Stimulated activated memory B cell treated with anti-CD40 and anti-IgM and Interleukin-4, amounts not matched to agents 10 μg/mL and 1 μg/mL and 100 μg/mL, for 72 hours (primary cell): ENCODE measurements around the gene NLGN3.

Source experiments
- ATAC-seq: fragments of 150-1000 bp; cut with Tn5 transposase; 2 replicates; pipeline ENCODE4 v1.10.0; 2021
- H3K27ac Mint-ChIP-seq: one replicate; pipeline ENCODE4 v1.8.0; 2022; ENCODE audit warnings: mild to moderate bottlenecking, mixed read lengths
- H3K27me3 Mint-ChIP-seq: one replicate; pipeline ENCODE4 v1.8.0; 2022; ENCODE audit warnings: mixed read lengths
- H3K36me3 Mint-ChIP-seq: one replicate; pipeline ENCODE4 v1.8.0; 2022; ENCODE audit warnings: mixed read lengths
- H3K4me1 Mint-ChIP-seq: one replicate; pipeline ENCODE4 v1.8.0; 2022; ENCODE audit warnings: mixed read lengths
- H3K4me3 Mint-ChIP-seq: one replicate; pipeline ENCODE4 v1.8.0; 2022; ENCODE audit warnings: mild to moderate bottlenecking, moderate library complexity, mixed read lengths
- H3K9me3 Mint-ChIP-seq: one replicate; pipeline ENCODE4 v1.8.0; 2022; ENCODE audit warnings: mixed read lengths

The NLGN3 gene

DNA sequence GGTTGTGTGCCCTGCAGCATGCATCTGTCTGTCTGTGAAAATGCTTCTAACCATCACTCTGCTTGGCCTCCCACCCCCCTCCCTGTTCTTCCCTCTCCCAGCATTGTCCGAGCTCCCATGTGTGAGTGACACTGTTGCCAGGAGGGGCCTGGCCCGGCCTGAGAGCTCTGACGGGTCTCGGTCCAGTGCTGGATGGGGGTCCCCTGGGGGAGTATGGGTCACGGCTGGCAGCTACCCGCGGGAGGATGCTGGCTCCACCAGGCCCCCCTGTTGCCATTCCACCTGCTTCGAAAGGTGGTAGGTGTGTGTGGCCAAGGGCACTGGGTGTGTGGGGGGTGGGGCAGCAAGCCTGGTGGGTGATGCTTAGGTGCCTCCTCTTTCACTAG is 3.6 kb downstream of the NLGN3 start:
- Mint-ChIP-seq H3K9me3 (no peaks in the 10 kb centered on the region), H3K4me1 (peaks cover 20% of the 10 kb centered on the region), H3K4me3 (no peak overlapping the region), H3K27ac (no peak overlapping the region), H3K27me3 (no peaks in the 10 kb centered on the region), H3K36me3 (peaks cover 8% of the 10 kb centered on the region)
- no peak for ATAC-seq

DNA sequence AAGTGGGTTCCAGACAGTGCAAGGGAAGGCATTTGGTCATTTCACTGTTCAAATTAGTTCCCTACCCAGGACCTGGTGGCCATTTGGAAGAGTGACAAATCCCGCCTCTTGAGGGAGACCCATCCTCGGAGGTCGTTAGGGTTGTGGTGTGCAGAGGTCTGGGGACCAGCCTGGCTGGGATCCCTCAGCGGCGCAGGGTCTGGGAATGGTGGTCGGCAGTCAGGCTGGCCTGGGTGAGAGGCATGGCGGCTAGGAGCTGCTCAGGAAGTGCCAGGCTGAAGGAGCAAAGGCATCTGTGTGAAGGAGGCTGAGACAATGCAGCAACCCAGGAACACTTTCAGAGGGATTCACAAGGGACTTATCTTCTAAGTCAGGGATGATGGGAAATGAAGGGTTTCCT is 6.7 kb downstream of the NLGN3 start:
- H3K27ac Mint-ChIP-seq = no peak overlapping the region
- no peak for ATAC-seq
- no peaks in the 10 kb centered on the region for H3K9me3 Mint-ChIP-seq

DNA sequence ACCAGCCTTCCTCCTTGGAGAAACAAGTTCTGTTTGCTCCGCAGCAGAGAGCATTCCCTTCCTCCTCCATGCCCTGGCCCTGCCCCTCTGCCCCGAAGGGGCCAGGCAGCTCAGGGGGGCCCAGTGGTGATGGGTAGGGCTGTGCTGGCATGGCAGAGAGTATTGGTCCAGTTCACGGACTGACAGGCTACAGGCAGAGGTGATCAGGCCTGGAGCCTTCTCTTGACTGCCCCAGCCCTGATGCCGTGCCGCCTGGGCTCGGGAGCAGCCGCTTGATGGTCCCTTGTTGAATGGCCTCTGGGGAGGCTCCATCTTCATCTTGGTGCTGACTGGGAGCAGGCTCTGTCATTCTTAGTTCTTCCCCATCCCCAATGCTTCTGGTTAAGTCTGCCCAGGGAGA is 9.6 kb downstream of the NLGN3 start:
- Mint-ChIP-seq H3K36me3 (peaks cover 19% of the 10 kb centered on the region), H3K4me1 (peaks cover 19% of the 10 kb centered on the region), H3K27me3 (no peaks in the 10 kb centered on the region), H3K4me3 (no peak overlapping the region), H3K9me3 (no peaks in the 10 kb centered on the region), H3K27ac (peak overlapping the region; percentile 46)
- no peak for ATAC-seq

More for the DNA sequence above, 6.7 kb downstream of the NLGN3 start:
- H3K36me3 Mint-ChIP-seq = peaks cover 13% of the 10 kb centered on the region
- no peaks in the 10 kb centered on the region for H3K27me3 Mint-ChIP-seq
- H3K4me3 Mint-ChIP-seq = no peak overlapping the region
- H3K4me1 Mint-ChIP-seq = peaks cover 20% of the 10 kb centered on the region

DNA sequence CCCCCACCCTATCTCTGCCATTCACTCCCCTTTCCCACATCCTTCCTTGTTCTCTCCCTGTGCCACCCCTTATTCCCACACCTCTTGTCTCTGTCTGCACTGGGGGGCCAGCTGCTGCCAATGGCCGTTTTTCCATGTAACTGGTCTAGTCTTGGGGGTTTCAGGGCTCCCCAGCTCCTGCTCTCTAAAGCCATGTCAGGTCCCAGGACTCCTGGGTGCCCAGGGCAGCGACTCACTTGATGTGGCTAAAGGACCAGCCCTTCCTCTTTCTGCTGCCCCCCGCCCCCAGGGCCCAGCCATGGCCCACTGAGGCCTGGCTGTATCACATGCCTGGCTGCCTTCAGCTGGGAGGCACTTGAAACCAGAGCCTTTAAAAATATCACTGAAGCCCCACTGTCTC is 10.0 kb downstream of the NLGN3 start:
- ATAC-seq = no peak
- Mint-ChIP-seq H3K27ac (peak overlapping the region; percentile 46), H3K4me3 (no peak overlapping the region), H3K36me3 (peaks cover 19% of the 10 kb centered on the region), H3K4me1 (peaks cover 19% of the 10 kb centered on the region), H3K9me3 (no peaks in the 10 kb centered on the region), H3K27me3 (no peaks in the 10 kb centered on the region)

GRCh38 chrX:71158603-71159002 is 14.0 kb downstream of the NLGN3 start:
- H3K27ac Mint-ChIP-seq = no peak overlapping the region
- H3K9me3 Mint-ChIP-seq = no peaks in the 10 kb centered on the region
- ATAC-seq = no peak
- peaks cover 20% of the 10 kb centered on the region for H3K4me1 Mint-ChIP-seq
- H3K27me3 Mint-ChIP-seq = no peaks in the 10 kb centered on the region
- H3K4me3 Mint-ChIP-seq = no peak overlapping the region
- H3K36me3 Mint-ChIP-seq = peaks cover 17% of the 10 kb centered on the region

DNA sequence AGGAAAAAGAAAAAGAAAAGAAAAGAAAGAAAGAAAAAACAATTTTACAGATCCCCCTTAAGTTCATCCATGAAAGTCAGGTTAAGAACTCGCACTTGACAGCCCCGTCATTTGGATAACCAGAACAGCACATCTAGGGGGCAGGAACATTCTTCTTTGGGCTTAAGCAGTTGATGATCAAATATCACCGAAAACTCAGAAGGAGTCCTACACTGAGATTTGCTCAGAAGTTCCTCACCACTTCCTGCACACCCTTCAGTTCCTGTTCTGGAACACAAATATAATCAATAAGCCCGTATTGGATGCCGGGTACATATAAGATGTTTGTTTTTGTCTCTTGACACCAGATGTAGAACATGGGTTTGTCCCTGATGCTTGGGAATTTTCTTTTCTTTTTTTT is 14.7 kb downstream of the NLGN3 start:
- peaks cover 20% of the 10 kb centered on the region for H3K4me1 Mint-ChIP-seq
- no peak for ATAC-seq
- H3K27me3 Mint-ChIP-seq = no peaks in the 10 kb centered on the region
- H3K27ac Mint-ChIP-seq = no peak overlapping the region
- H3K4me3 Mint-ChIP-seq = no peak overlapping the region
- H3K9me3 Mint-ChIP-seq = no peaks in the 10 kb centered on the region
- peaks cover 20% of the 10 kb centered on the region for H3K36me3 Mint-ChIP-seq

DNA sequence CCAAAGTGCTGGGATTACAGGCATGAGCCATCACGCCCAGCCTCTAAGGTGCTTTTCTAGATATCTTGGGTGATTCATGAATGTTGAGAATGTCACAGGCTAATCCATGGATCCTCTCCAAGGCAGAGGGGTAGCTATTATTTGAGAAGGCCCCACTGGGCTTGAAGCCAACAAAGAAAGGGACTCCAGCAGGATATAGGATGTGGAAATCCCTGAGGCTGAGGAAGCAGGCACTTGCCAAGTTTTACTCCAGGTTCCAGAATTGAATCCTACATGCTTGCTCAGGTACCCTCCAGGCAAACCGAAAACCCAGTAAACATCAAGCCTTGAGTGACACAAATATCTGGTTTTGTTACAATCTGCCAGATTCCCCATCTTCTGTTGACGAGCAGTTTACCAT is 15.8 kb downstream of the NLGN3 start:
- no peaks in the 10 kb centered on the region for H3K27me3 Mint-ChIP-seq
- H3K4me1 Mint-ChIP-seq = peaks cover 19% of the 10 kb centered on the region
- H3K9me3 Mint-ChIP-seq = no peaks in the 10 kb centered on the region
- peaks cover 20% of the 10 kb centered on the region for H3K36me3 Mint-ChIP-seq
- H3K4me3 Mint-ChIP-seq = no peak overlapping the region
- H3K27ac Mint-ChIP-seq = no peak overlapping the region
- ATAC-seq = no peak

GRCh38 chrX:71162981-71163380 is 18.3 kb downstream of the NLGN3 start:
- H3K4me3 Mint-ChIP-seq = no peak overlapping the region
- H3K36me3 Mint-ChIP-seq = peaks cover 28% of the 10 kb centered on the region
- H3K27me3 Mint-ChIP-seq = no peaks in the 10 kb centered on the region
- ATAC-seq = no peak
- peaks cover 14% of the 10 kb centered on the region for H3K4me1 Mint-ChIP-seq
- no peak overlapping the region for H3K27ac Mint-ChIP-seq
- H3K9me3 Mint-ChIP-seq = no peaks in the 10 kb centered on the region

DNA sequence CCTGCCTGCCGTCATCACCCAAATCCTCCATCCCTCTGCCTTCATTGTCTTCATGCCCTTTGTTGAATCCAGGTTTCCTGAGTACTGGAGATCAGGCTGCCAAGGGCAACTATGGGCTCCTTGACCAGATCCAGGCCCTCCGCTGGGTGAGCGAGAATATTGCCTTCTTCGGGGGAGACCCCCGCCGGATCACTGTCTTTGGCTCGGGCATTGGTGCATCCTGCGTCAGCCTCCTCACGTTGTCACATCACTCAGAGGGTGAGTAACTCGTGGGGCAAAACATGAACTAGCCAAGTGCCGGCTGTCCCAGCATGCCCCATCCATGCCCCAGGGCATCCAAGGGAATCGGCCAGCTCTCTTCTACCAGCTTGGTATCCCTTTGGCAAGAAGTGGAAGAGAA is 19.4 kb downstream of the NLGN3 start:
- Mint-ChIP-seq H3K36me3 (peaks cover 22% of the 10 kb centered on the region), H3K4me1 (peaks cover 19% of the 10 kb centered on the region), H3K9me3 (no peaks in the 10 kb centered on the region), H3K27ac (no peak overlapping the region), H3K4me3 (no peak overlapping the region), H3K27me3 (no peaks in the 10 kb centered on the region)
- no peak for ATAC-seq

DNA sequence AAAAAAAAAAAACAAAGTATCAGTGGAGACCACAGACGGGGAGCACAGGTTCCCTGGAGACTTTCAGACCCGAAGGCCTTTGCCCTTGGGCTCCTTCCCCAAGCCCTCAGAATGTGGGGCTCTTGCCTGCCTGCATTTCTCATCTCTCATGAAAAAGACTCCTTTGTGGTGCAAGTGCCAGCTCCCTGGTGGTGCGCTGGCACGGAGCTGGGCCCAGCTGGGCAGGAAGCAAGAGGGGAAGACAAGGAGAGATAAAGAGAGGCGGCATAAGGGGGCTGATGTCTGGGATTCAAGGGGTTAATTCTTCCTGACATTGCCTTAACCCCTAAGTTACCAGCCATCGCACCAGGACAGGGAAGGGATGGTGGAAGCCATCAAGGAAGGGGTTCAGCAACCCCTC is 21.8 kb downstream of the NLGN3 start:
- ATAC-seq = no peak
- H3K27ac Mint-ChIP-seq = no peak overlapping the region
- H3K27me3 Mint-ChIP-seq = no peaks in the 10 kb centered on the region
- peaks cover 25% of the 10 kb centered on the region for H3K36me3 Mint-ChIP-seq
- peaks cover 28% of the 10 kb centered on the region for H3K4me1 Mint-ChIP-seq
- H3K9me3 Mint-ChIP-seq = no peaks in the 10 kb centered on the region
- H3K4me3 Mint-ChIP-seq = no peak overlapping the region

DNA sequence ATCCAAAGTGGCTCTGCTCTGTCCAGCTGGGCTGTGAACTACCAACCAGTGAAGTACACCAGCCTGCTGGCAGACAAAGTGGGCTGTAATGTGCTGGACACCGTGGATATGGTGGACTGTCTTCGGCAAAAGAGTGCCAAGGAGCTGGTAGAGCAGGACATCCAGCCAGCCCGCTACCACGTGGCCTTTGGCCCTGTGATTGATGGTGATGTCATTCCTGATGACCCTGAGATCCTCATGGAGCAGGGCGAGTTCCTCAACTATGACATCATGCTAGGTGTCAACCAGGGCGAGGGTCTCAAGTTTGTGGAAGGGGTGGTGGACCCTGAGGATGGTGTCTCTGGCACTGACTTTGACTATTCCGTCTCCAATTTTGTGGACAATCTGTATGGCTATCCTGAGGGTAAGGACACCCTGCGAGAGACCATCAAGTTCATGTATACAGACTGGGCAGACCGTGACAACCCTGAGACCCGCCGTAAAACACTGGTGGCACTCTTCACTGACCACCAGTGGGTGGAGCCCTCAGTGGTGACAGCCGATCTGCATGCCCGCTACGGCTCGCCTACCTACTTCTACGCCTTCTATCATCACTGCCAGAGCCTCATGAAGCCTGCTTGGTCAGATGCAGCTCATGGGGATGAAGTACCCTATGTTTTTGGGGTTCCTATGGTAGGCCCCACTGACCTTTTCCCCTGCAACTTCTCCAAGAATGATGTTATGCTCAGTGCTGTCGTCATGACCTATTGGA is 22.6 kb downstream of the NLGN3 start:
- Mint-ChIP-seq H3K4me3 (no peak overlapping the region), H3K9me3 (no peaks in the 10 kb centered on the region), H3K4me1 (peaks cover 31% of the 10 kb centered on the region), H3K27me3 (no peaks in the 10 kb centered on the region), H3K36me3 (peaks cover 30% of the 10 kb centered on the region), H3K27ac (no peak overlapping the region)
- ATAC-seq = no peak

GRCh38 chrX:71168134-71168533 is 23.5 kb downstream of the NLGN3 start:
- no peak for ATAC-seq
- Mint-ChIP-seq H3K36me3 (peaks cover 23% of the 10 kb centered on the region), H3K27me3 (no peaks in the 10 kb centered on the region), H3K4me1 (peaks cover 26% of the 10 kb centered on the region), H3K27ac (no peak overlapping the region), H3K4me3 (no peak overlapping the region), H3K9me3 (no peaks in the 10 kb centered on the region)

DNA sequence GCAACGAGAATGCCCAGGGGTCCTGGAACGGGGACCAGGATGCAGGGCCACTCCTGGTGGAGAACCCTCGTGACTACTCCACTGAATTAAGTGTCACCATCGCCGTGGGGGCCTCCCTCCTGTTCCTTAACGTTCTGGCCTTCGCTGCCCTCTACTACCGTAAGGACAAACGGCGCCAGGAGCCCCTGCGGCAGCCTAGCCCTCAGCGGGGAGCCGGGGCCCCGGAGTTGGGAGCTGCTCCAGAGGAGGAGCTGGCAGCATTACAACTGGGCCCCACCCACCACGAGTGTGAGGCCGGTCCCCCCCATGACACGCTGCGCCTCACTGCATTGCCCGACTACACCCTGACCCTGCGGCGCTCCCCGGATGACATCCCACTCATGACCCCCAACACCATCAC is 24.9 kb downstream of the NLGN3 start:
- Mint-ChIP-seq H3K27me3 (no peaks in the 10 kb centered on the region), H3K4me3 (no peak overlapping the region), H3K36me3 (peaks cover 27% of the 10 kb centered on the region)

DNA sequence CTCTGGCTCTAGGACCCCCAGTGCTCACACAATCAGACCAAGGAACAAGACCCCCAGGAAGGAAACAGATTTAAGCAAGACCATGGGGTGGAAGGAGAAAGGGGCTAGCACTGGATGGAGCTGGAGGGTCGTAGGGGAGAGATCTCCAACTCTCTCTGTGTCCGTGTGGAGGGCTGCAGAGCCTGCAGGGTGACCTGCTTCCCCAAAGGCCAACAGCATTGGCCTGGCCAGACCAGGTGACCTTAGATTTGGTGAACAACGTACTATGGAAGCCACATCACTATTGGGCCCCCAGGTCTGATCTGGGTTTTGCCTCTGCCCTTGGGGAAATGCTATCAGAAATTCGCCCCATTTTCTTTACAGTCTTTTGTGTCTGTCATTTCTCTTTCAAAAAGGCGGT is 26.0 kb downstream of the NLGN3 start:
- Mint-ChIP-seq H3K4me1 (peaks cover 22% of the 10 kb centered on the region), H3K9me3 (no peaks in the 10 kb centered on the region), H3K27me3 (no peaks in the 10 kb centered on the region), H3K27ac (no peak overlapping the region), H3K36me3 (peaks cover 30% of the 10 kb centered on the region), H3K4me3 (no peak overlapping the region)
- no peak for ATAC-seq

More for the DNA sequence above, 24.9 kb downstream of the NLGN3 start:
- H3K4me1 Mint-ChIP-seq = peaks cover 22% of the 10 kb centered on the region
- no peak for ATAC-seq
- peak overlapping the region; percentile 44 for H3K27ac Mint-ChIP-seq
- H3K9me3 Mint-ChIP-seq = no peaks in the 10 kb centered on the region

DNA sequence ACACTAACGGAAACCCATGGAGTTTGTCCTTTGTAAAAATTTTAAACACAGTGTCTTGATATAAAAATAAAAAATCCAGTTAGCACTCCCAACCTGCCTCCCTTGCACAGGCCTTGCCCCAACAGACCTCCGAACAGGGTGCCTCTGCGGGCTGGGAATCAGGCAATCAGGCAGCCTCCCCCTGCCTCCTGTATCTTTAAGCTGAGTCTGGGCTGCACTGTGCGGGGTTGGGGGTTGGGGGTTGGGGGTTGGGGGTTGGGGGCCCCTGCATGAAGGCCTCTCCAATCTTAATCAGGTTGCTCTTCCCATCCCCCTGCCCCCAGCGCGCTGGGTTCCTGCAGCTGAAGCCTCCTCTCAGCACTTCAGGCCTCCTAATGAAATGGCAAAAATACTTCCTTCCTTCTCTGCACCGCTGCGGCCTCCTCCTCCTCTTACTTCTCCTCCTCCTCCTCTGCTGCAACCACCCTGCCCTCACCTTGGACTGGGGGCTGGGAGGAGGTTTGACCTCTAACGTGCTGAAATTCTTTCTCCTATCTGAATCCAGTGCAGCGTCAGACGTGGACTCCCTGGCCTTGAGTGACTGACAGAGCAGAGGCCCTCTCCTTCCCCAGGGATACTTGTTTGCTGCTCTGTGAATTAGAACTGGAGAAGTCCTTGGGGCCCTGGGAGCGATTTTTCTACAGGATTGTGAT is 26.6 kb downstream of the NLGN3 start:
- ATAC-seq = no peak
- Mint-ChIP-seq H3K27me3 (no peaks in the 10 kb centered on the region), H3K4me1 (peaks cover 22% of the 10 kb centered on the region), H3K27ac (peak overlapping the region; percentile 60), H3K36me3 (peaks cover 30% of the 10 kb centered on the region), H3K4me3 (no peak overlapping the region), H3K9me3 (no peaks in the 10 kb centered on the region)

- Mint-ChIP-seq H3K4me1 (peaks cover 16% of the 10 kb centered on the region), H3K27ac (no peak overlapping the region), H3K4me3 (no peak overlapping the region)
Observed at GRCh38 chrX:71173440-71173839, 28.8 kb downstream of the NLGN3 start.

More at GRCh38 chrX:71173440-71173839, 28.8 kb downstream of the NLGN3 start:
- Mint-ChIP-seq H3K27me3 (no peaks in the 10 kb centered on the region), H3K9me3 (no peaks in the 10 kb centered on the region), H3K36me3 (peaks cover 31% of the 10 kb centered on the region)
- ATAC-seq = no peak
